ENCODE measurements around the gene MB.

DNA sequence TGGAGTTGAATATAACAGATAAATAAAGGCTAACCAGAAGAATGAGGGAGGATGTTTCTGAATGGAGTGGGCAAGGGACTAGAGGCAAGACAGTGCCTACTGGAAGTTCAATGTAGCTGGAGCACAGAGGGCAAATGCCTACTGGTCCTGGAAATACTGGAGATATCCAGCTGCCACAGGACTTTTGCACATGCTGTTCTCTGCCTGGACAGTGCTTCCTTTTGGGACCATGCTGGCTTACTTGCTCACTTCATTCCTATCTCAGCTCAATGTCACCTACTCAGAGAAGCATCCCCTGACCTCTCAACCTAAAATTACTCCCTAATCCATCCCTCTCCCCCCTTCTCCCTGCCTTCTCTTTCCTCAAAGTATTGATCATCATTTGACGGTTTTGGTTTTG lies 56.3 kb downstream of the MB start:
- TF ChIP-seq, protein P1, sequence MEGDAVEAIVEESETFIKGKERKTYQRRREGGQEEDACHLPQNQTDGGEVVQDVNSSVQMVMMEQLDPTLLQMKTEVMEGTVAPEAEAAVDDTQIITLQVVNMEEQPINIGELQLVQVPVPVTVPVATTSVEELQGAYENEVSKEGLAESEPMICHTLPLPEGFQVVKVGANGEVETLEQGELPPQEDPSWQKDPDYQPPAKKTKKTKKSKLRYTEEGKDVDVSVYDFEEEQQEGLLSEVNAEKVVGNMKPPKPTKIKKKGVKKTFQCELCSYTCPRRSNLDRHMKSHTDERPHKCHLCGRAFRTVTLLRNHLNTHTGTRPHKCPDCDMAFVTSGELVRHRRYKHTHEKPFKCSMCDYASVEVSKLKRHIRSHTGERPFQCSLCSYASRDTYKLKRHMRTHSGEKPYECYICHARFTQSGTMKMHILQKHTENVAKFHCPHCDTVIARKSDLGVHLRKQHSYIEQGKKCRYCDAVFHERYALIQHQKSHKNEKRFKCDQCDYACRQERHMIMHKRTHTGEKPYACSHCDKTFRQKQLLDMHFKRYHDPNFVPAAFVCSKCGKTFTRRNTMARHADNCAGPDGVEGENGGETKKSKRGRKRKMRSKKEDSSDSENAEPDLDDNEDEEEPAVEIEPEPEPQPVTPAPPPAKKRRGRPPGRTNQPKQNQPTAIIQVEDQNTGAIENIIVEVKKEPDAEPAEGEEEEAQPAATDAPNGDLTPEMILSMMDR (IDR thresholded peaks at IDR 0.05): no peak
- no peak for TF ChIP-seq POLR2AphosphoS5 (IDR thresholded peaks at IDR 0.05)

Measured in breast epithelium (tissue), 3 donors.